Measurements from ENCODE around the gene ELL.

DNA sequence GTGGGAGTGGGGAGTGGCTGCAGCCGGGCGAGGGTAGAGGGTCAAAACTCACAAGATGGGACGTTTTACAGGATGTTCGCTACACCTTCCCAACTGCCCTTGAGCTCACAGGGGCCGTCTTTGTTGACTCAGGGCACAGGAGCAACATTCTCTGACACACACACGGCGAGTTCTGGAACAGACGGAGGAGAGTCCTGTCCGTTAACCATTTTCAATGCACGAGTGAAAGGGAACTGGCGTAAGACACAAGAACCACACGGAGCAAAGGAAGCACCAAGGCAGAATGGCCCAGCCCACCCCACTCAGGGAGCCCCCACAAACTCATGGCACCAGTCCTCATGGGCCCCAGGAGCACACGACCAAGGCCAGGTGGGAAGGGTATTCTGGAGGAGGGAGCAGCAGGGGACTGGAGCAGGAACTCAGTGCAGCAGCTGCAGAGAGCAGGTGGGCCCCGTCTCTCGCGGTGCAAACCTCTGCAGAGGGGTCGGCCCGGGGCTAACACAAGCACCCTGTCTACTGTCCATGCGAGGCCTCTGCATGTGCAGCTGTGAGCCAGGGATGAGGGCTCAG lies 46.0 kb downstream of the ELL start:
- TF ChIP-seq ZNF274 (IDR thresholded peaks at IDR 0.05; ENCODE audit: low read depth, low read length) = no peak
- TF ChIP-seq SUZ12 (IDR thresholded peaks at IDR 0.05; ENCODE audit: extremely low read depth, insufficient read depth, insufficient read length) = no peak
- no peak for TF ChIP-seq YY1 (IDR thresholded peaks at IDR 0.05; ENCODE audit: insufficient read depth, insufficient read length)
